Activated T-helper 1 cell treated with anti-CD3 and anti-CD28 coated beads, Interleukin-12 subunit alpha, Interleukin-12 subunit beta, Interleukin-2, Interleukin-4 antibody, amounts not matched to agents 30 ng/mL and 10 ng/mL and 1 ng/mL, durations not matched to agents 14 hours and 24 hours and 36 hours (primary cell): ENCODE results near the gene SRPRB. TPM values are rescaled to one million over a fixed set of nuclear protein-coding genes. Genes with fewer than 3 reads are reported as not detected.

Source experiments
- DNase-seq: peaks from one replicate; pipeline ENCODE4 v3.0.0; 2021; ENCODE audit warnings: low spot score
- H3K27ac Mint-ChIP-seq: one replicate; pipeline ENCODE4 v1.8.0; 2021; ENCODE audit warnings: mild to moderate bottlenecking, mixed read lengths
- H3K27me3 Mint-ChIP-seq: one replicate; pipeline ENCODE4 v1.8.0; 2022; ENCODE audit warnings: mild to moderate bottlenecking, moderate library complexity, mixed read lengths; ENCODE audit not compliant: insufficient read depth
- H3K36me3 Mint-ChIP-seq: one replicate; pipeline ENCODE4 v1.8.0; 2021; ENCODE audit warnings: low read depth, mixed read lengths
- H3K4me1 Mint-ChIP-seq: one replicate; pipeline ENCODE4 v1.8.0; 2021; ENCODE audit warnings: low read depth, mixed read lengths
- H3K4me3 Mint-ChIP-seq: one replicate; pipeline ENCODE4 v1.8.0; 2021; ENCODE audit warnings: mild to moderate bottlenecking, moderate library complexity, mixed read lengths
- H3K9me3 Mint-ChIP-seq: one replicate; pipeline ENCODE4 v1.8.0; 2021; ENCODE audit warnings: mixed read lengths
- intact Hi-C: fragments of 100-400 bp; cut with micrococcal nuclease; formaldehyde crosslinking; loops from one replicate; pipeline ENCODE4 v1.15.1; 2024
- total RNA-seq: library from RNA; stranded (reverse); gene quantifications from 2 replicates; pipeline ENCODE4 v1.2.3, GENCODE V29; 2022

SRPRB gene
- total RNA-seq, 1 donor from 2014 or later, result 115 TPM

DNA sequence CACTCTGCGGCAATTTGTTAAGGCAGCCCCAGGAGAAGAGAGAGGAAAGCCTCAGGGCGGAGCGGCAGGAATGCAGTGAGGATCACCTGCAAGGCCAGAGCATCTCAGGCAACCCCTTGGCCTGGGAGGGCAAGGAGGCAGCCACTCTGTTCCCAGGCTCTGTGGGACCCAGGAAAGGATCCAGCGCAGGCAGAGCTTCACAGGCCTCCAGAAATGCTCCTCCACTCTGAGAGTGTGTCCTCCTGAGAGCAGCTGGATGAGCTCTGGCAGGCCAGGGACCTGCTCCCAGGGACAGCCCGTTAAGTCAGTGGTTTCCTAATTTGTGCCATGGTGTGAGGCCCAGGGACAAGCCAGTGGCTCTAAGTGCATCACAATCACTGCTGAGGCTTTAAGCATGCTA is 54.9 kb downstream of the SRPRB start:
- peaks cover 7% of the 10 kb centered on the region for H3K4me1 Mint-ChIP-seq
- no peak overlapping the region for H3K4me3 Mint-ChIP-seq
- H3K9me3 Mint-ChIP-seq, result no peaks in the 10 kb centered on the region
- peaks cover 6% of the 10 kb centered on the region for H3K27me3 Mint-ChIP-seq
- H3K36me3 Mint-ChIP-seq, result no peaks in the 10 kb centered on the region
- intact Hi-C loops, result no loop called here
- no peak overlapping the region for H3K27ac Mint-ChIP-seq
- no peak for DNase-seq

DNA sequence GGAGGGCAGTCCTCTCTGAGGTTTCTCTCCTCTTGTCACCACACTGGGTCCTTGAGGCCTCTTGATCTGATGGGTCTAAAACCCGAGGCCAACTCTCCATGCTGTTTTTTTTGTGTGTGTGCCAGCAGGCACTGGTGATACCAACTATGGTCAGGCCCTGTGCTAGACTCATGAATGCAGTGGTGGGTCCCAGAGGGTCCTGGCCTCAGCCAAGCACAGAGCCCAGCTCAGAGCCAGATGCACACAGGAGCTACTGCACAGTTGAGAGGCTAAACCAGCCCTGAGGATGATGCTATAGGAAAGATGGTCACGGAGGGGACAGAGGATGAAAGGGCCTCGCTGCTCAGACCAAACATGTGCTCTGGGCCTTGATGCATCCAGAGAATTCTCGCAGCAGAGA is 56.5 kb downstream of the SRPRB start:
- no peak overlapping the region for H3K27ac Mint-ChIP-seq
- no peaks in the 10 kb centered on the region for H3K36me3 Mint-ChIP-seq
- DNase-seq, result no peak
- peaks cover 6% of the 10 kb centered on the region for H3K27me3 Mint-ChIP-seq
- peaks cover 7% of the 10 kb centered on the region for H3K4me1 Mint-ChIP-seq
- H3K9me3 Mint-ChIP-seq, result no peaks in the 10 kb centered on the region
- H3K4me3 Mint-ChIP-seq, result no peak overlapping the region
- intact Hi-C loops, result no loop called here

DNA sequence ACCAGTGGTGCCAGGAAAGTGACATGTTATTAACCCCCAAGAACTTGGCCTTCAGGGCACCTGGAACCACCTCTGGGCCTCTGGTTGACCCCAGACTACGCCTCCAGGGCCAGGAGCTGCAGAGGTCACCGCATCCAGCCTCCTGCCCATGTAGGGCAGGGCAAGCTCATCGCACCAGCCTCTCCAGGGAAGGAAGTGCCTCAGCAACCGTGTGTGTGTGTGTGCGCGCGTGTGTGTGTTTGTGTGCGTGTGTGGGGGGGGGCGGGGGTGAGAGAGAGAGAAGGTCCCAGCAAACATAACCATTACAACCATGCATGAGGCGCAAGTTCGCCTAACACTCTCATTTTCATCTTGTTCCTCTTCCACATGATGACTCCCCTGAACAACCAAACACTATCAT is 58.3 kb downstream of the SRPRB start:
- no peaks in the 10 kb centered on the region for H3K4me1 Mint-ChIP-seq
- no peak overlapping the region for H3K27ac Mint-ChIP-seq
- H3K27me3 Mint-ChIP-seq, result peaks cover 6% of the 10 kb centered on the region
- H3K4me3 Mint-ChIP-seq, result no peak overlapping the region
- no peaks in the 10 kb centered on the region for H3K9me3 Mint-ChIP-seq
- intact Hi-C loops, result no loop called here
- H3K36me3 Mint-ChIP-seq, result no peaks in the 10 kb centered on the region
- DNase-seq, result no peak

DNA sequence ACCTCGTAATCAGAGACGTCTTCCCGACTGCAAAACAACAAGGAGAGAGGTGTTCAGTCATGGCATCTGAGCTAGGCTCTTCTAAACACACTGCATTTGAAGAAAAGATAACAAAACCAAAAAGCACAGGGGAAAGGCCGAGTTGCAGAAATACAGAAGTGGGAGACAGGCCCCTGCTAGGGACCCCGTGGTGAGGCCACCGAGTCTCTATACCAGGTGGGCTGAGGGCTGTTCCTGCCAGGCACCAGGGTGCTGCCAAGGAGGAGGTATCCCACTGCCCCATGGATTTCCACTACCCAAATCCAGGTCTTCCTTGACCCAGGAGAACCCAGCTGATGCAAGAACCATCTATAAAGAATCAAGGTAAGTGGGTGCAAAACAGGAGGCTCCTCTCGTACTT is 59.0 kb downstream of the SRPRB start:
- H3K27me3 Mint-ChIP-seq, result peaks cover 6% of the 10 kb centered on the region
- H3K4me3 Mint-ChIP-seq, result no peak overlapping the region
- no peak for DNase-seq
- no peaks in the 10 kb centered on the region for H3K9me3 Mint-ChIP-seq
- no peaks in the 10 kb centered on the region for H3K36me3 Mint-ChIP-seq
- no peak overlapping the region for H3K27ac Mint-ChIP-seq
- no peaks in the 10 kb centered on the region for H3K4me1 Mint-ChIP-seq
- intact Hi-C loops, result no loop called here

DNA sequence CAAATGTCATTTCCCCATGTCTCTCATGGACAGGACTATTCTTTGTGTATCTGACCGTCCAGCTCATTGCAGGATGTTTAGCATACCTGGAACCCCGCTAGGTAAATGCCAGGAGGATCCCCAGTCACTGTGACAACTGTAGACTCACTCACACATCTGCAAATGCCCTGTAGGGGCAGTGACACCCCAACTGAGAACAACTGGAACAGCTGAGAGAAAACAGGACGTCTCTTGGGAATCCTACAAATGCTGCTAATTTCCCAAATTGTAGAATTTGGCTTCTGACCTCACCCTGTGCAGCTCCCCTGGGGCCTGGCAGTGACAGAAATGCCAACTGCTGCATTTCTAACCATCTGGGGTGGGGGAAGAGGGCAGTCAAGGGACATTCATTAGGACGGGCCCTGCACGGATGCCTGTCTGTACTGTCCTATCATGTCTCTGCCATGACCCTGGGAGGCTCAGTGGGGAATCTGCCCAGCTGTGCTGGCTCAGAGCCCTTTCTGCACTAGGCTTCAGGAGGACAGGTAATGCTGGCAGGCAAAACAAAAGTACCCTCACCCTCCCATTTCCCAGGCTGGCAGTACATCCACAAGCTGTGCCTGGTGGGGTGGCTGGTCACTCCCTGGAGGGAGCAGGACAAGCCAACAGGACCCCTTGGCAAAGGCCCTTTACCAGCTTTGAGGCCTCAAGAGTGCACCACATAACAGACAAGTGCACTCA is 59.7 kb downstream of the SRPRB start:
- intact Hi-C loops, result no loop called here
- Mint-ChIP-seq H3K36me3 (no peaks in the 10 kb centered on the region), H3K27ac (no peak overlapping the region), H3K4me3 (no peak overlapping the region), H3K9me3 (no peaks in the 10 kb centered on the region), H3K4me1 (no peaks in the 10 kb centered on the region), H3K27me3 (peaks cover 9% of the 10 kb centered on the region)
- no peak for DNase-seq

DNA sequence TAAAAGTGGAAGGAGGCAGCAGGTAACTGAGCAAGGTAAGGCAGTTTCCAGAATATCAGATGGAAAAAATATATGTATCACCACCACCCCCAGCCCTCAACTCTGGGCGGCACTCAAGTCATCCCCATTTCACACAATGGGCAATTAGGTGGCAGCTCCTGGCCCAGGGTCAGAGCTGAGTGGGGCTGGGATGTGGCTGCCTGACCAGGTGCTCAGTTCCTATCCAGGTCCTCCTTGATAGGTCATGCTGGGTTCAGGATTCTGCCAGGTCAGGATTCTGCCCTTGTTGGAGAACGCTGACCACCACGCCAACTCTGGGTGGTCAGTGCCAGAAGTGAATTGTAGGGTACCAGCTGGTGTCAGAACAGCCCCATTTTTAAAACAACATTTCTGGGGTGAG is 60.5 kb downstream of the SRPRB start:
- Mint-ChIP-seq H3K9me3 (no peaks in the 10 kb centered on the region), H3K27me3 (peaks cover 8% of the 10 kb centered on the region), H3K4me3 (no peak overlapping the region), H3K27ac (no peak overlapping the region), H3K36me3 (no peaks in the 10 kb centered on the region), H3K4me1 (no peaks in the 10 kb centered on the region)
- DNase-seq, result no peak
- intact Hi-C loops, result no loop called here

DNA sequence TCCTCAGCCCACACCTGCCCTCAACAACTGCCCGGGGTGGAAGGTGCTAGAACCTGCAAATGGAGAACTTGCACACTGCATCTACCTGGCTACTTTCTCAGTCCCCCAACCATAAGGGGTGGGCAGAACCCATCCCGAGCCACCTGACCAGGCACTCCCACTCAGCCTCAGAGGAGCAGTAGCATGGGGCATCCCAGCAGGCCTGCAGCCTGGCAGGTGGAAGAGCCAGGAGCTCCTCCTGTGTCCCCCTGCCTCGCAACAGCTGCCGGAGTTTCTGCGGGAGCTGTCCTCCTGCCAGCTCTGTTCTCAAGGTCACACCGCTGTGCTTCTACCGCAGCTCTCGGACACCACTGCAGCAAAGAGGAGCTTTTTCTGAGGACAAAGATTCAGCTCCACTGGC is 62.6 kb downstream of the SRPRB start:
- H3K27me3 Mint-ChIP-seq, result peaks cover 4% of the 10 kb centered on the region
- no peak overlapping the region for H3K27ac Mint-ChIP-seq
- no peaks in the 10 kb centered on the region for H3K9me3 Mint-ChIP-seq
- H3K4me1 Mint-ChIP-seq, result no peaks in the 10 kb centered on the region
- intact Hi-C loops, result no loop called here
- DNase-seq, result no peak
- no peaks in the 10 kb centered on the region for H3K36me3 Mint-ChIP-seq
- H3K4me3 Mint-ChIP-seq, result no peak overlapping the region

DNA sequence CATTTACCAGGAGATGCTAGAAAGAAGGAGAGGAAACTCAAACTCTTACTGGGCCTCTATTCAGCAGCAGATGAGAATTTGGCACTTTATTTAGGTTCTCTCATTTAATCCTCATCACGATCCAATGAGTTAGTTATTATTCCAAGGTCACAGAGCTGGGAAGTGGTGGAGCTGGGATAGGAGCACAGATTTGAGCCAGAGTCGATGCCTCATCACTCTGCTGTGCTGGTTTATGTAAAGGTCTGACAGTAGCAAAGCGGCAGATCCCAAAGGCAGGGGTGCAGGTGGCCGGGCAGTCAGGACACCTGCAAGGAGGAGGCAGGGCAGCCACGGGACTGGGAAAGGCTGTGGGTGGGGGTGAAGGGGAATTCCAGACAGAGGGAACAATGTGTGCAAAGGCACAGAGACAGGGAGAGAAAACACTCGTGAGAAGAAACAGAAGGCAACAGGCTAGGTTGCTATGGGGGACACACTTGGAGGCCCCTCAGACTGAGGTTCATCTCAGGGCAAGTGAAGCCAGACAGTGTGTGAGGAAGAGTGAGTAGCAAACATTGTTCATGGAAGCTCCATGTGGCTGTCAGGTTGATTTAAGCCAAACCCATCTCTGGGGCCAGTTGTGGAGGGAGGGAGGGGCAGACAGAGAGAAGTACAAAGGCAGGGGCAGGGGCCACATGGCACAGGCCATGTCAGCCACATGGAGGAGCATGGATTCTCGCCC is 63.3 kb downstream of the SRPRB start:
- H3K36me3 Mint-ChIP-seq, result no peaks in the 10 kb centered on the region
- H3K27me3 Mint-ChIP-seq, result peaks cover 4% of the 10 kb centered on the region
- H3K9me3 Mint-ChIP-seq, result no peaks in the 10 kb centered on the region

DNA sequence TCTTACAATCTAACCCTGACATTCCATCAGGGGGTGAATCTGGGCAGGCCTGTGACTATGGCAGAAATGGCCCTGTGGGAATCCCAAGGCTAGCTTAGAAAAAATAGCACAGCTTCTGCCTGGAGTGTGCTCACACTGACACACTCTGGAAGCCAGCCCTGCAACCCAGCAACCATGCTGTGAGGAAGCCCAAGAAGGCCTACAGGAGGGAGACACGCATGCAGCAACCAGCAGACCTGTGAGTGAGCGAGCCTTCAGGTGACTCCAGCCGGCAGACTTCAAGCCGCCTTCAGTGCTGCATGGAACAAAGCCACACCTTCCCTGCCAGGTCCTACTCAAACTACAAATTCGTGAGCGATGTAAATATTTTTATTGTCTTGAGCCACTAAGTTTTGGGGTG is 64.0 kb downstream of the SRPRB start:
- DNase-seq, result no peak
- intact Hi-C loops, result no loop called here
- H3K9me3 Mint-ChIP-seq, result no peaks in the 10 kb centered on the region
- no peak overlapping the region for H3K4me3 Mint-ChIP-seq
- no peak overlapping the region for H3K27ac Mint-ChIP-seq
- H3K4me1 Mint-ChIP-seq, result no peaks in the 10 kb centered on the region
- H3K27me3 Mint-ChIP-seq, result peaks cover 4% of the 10 kb centered on the region
- H3K36me3 Mint-ChIP-seq, result no peaks in the 10 kb centered on the region

More for the DNA sequence above, 63.3 kb downstream of the SRPRB start:
- intact Hi-C loops, result no loop called here
- H3K27ac Mint-ChIP-seq, result no peak overlapping the region
- no peak for DNase-seq
- H3K4me3 Mint-ChIP-seq, result no peak overlapping the region
- H3K4me1 Mint-ChIP-seq, result no peaks in the 10 kb centered on the region

DNA sequence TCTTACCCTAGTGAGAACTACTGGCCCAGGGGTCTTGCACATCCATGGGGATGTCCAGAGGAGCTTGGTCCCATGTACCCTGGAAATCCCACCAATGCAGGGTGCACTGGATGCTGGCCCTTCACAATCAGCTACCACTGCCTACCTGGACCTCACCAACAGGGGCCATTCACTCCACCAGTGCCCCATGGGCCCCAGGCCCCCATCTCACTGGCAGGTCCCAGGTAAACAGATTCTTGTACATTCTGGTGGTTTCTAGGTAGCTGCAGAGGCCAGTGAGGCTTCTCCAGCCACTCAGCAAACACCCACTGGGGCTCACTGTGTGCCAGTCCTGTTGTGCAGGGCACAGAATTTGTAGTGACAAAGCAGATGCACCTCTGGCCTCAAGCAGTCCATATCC is 65.2 kb downstream of the SRPRB start:
- intact Hi-C loops, result no loop called here
- no peaks in the 10 kb centered on the region for H3K9me3 Mint-ChIP-seq
- H3K4me3 Mint-ChIP-seq, result no peak overlapping the region
- no peak overlapping the region for H3K27ac Mint-ChIP-seq
- DNase-seq, result no peak
- H3K4me1 Mint-ChIP-seq, result no peaks in the 10 kb centered on the region
- peaks cover 9% of the 10 kb centered on the region for H3K27me3 Mint-ChIP-seq
- H3K36me3 Mint-ChIP-seq, result no peaks in the 10 kb centered on the region

Other genes with a start within 250 kb of the SRPRB start
- gene CDV3, start 232.1 kb upstream of the SRPRB start, total RNA-seq, result 289 TPM in 2 replicates
- gene TOPBP1, start 143.9 kb upstream of the SRPRB start, total RNA-seq, result 88.5 and 94.1 TPM in 2 replicates
- gene TF, start 59.4 kb upstream of the SRPRB start, total RNA-seq, result 0.02 TPM in 1 of 2 replicates, not detected in the other
- gene RAB6B, start 90.1 kb downstream of the SRPRB start, total RNA-seq, result 0.54 and 0.65 TPM in 2 replicates
- not detected in 2 replicates for gene SLCO2A1, start 224.1 kb downstream of the SRPRB start, total RNA-seq